ENCODE measurements around the gene NEUROD6. TPM values are rescaled to one million over a fixed set of nuclear protein-coding genes. Genes with fewer than 3 reads are reported as not detected.

NEUROD6 gene
- total RNA-seq, 1 donor from 2014 or later: not detected

Other genes with a start within 250 kb of the NEUROD6 start
- not detected in 2 replicates for gene ITPRID1, start 173.4 kb upstream of the NEUROD6 start, total RNA-seq

Data from activated CD4-positive, alpha-beta T cell treated with anti-CD3 and anti-CD28 coated beads, Interleukin-2, amount 10 ng/mL, durations not matched to agents 24 days and 14 days (primary cell).